T-cell (primary cell): ENCODE measurements around the gene CDK17. TPM values are rescaled to one million over a fixed set of nuclear protein-coding genes. Genes with fewer than 3 reads are reported as not detected.
"Not testable (repeated sequence)": the region's sequence is repeated elsewhere in the genome, so short reads cannot be mapped to it uniquely, and the experiment has no call there.

Experiments
- ATAC-seq, 4 experiments: fragments of 200-7000 bp in 3 of 4; fragments of 150-1000 bp in 1 of 4; cut with Tn5 transposase; replicated peaks in 1 of 4; 1 replicate in 3 of 4; 2 replicates in 1 of 4; pipeline ENCODE4 v1.10.0; 2021; ENCODE audit warnings: moderate library complexity in 3 of 4, mild to moderate bottlenecking in 2 of 4, moderate number of reproducible peaks in 1 of 4
- CTCF ChIA-PET, 2 donors: fragments of 300-600 bp; sonication (Branson Sonifier 250); formaldehyde crosslinking; loops; one replicate each; lab custom pipeline; 2022; ENCODE audit warnings: antibody characterized with exemption in 2 of 2; lab: Charles Lee
- POLR2A ChIA-PET, 2 donors: fragments of 300-600 bp; sonication (Branson Sonifier 250); formaldehyde crosslinking; loops; one replicate each; lab custom pipeline; 2022; ENCODE audit warnings: antibody characterized with exemption in 2 of 2; lab: Charles Lee
- DNase-seq, 35 experiments: peaks; one replicate each; pipeline versions ENCODE4 v3.0.0 to v3.0.0-alpha.2; 2013 to 2023
- H3K27ac ChIP-seq: one replicate; pipeline ENCODE4 v1.5.1; 2013; ENCODE audit warnings: low read length
- H3K27me3 ChIP-seq, 2 experiments: replicated peaks in 1 of 2; 1 replicate in 1 of 2; 2 replicates in 1 of 2; pipeline versions ENCODE4 v1.6.1 to v1.7.0; 2013; ENCODE audit warnings: low read length in 1 of 2, mixed read lengths in 1 of 2; ENCODE audit not compliant: control insufficient read depth in 2 of 2, insufficient read depth in 2 of 2; ENCODE audit errors: extremely low read depth in 1 of 2
- H3K36me3 ChIP-seq, 2 donors: 1 replicate in 1 of 2; 2 replicates in 1 of 2; pipeline versions ENCODE4 v1.6.1 to v1.7.0; 2013; ENCODE audit warnings: low read length in 1 of 2; ENCODE audit not compliant: control insufficient read depth in 2 of 2, insufficient read depth in 1 of 2; ENCODE audit errors: extremely low read depth in 1 of 2
- H3K4me1 ChIP-seq, 2 experiments: 1 replicate in 1 of 2; 2 replicates in 1 of 2; pipeline versions ENCODE4 v1.6.1 to v1.7.0; 2013; ENCODE audit warnings: low read length in 2 of 2, mixed read lengths in 1 of 2; ENCODE audit not compliant: insufficient read depth in 2 of 2, control insufficient read depth in 1 of 2; ENCODE audit errors: extremely low read depth in 1 of 2
- H3K4me3 ChIP-seq, 2 donors: 1 replicate in 1 of 2; 2 replicates in 1 of 2; pipeline versions ENCODE4 v1.5.1 to v1.7.0; 2013; ENCODE audit warnings: mild to moderate bottlenecking in 2 of 2, low read length in 1 of 2, moderate library complexity in 1 of 2; ENCODE audit not compliant: control insufficient read depth in 1 of 2; ENCODE audit errors: extremely low read depth in 1 of 2
- H3K9me3 ChIP-seq: 2 replicates; pipeline ENCODE4 v1.7.0; 2013
- H3K27ac Mint-ChIP-seq, 2 donors: one replicate each; pipeline ENCODE4 v1.8.0; 2020 to 2021; ENCODE audit warnings: mild to moderate bottlenecking in 2 of 2, mixed read lengths in 2 of 2
- H3K27me3 Mint-ChIP-seq, 2 donors: one replicate each; pipeline ENCODE4 v1.8.0; 2021 to 2022; ENCODE audit warnings: mixed read lengths in 2 of 2
- H3K36me3 Mint-ChIP-seq: one replicate; pipeline ENCODE4 v1.8.0; 2021; ENCODE audit warnings: mixed read lengths
- H3K4me1 Mint-ChIP-seq, 3 donors: one replicate each; pipeline ENCODE4 v1.8.0; 2020 to 2022; ENCODE audit warnings: mixed read lengths in 3 of 3, mild to moderate bottlenecking in 1 of 3
- H3K4me3 Mint-ChIP-seq, 3 donors: one replicate each; pipeline ENCODE4 v1.8.0; 2020 to 2022; ENCODE audit warnings: mild to moderate bottlenecking in 3 of 3, mixed read lengths in 3 of 3, moderate library complexity in 3 of 3
- H3K9me3 Mint-ChIP-seq, 3 donors: one replicate each; pipeline ENCODE4 v1.8.0; 2020 to 2022; ENCODE audit warnings: mixed read lengths in 3 of 3
- WGBS: methylation state at CpG from one replicate; pipeline ENCODE4 v1.1.5; 2013; ENCODE audit warnings: missing lambda C conversion rate; ENCODE audit not compliant: insufficient coverage; 5-methylcytosine and 5-hydroxymethylcytosine counted together
- total RNA-seq, 35 experiments: library from RNA in 6 of 35; stranded (reverse) in 6 of 35; fragments of 120-200 nt in 1 of 35; gene quantifications; one replicate each; pipeline versions ENCODE4 v1.2.1 to v1.2.4 and lab custom pipeline; 2013 to 2026

The CDK17 gene
- total RNA-seq, 5 donors from 2014 or later (not counting 1 experiment from before 2014, with no cell fraction given): 56.4 to 114 (median 72.2) TPM

GRCh38 chr12:96396209-96396608 lies 4.0 kb downstream of the CDK17 start:
- ChIA-PET POLR2A (interaction anchor here (0.6 to 0.7 kb wide), 3 partner anchors 87 to 559 kb away, joined by 3 to 5 read pairs (median 3); no protein-coding TSS in a partner anchor), CTCF (interaction anchor here in 1 of 2 donors (0.6 kb wide), 1 partner anchor 62 kb away, joined by 3 read pairs; no protein-coding TSS in a partner anchor)
- H3K9me3 Mint-ChIP-seq: no peaks in the 10 kb centered on the region
- peaks cover 3% of the 10 kb centered on the region for H3K36me3 Mint-ChIP-seq
- Histone ChIP-seq H3K4me1 (peaks cover 23 to 33% of the 10 kb centered on the region in 2 experiments), H3K9me3 (no peaks in the 10 kb centered on the region), H3K4me3 (no peak overlapping the region), H3K27me3 (no peaks in the 10 kb centered on the region), H3K27ac (no peak overlapping the region), H3K36me3 (no peaks in the 10 kb centered on the region)
- H3K4me3 Mint-ChIP-seq: peak overlapping the region in 2 of 3 donors; percentile 54 to 89
- no peak overlapping the region for H3K27ac Mint-ChIP-seq
- H3K27me3 Mint-ChIP-seq: no peaks in the 10 kb centered on the region
- DNase-seq: no peak
- H3K4me1 Mint-ChIP-seq: peaks cover 56 to 62% (median 60%) of the 10 kb centered on the region in 3 donors
- no peak for ATAC-seq
- WGBS: no CpG with 5 or more reads among the region's 2 CpGs

- Histone ChIP-seq H3K4me3 (no peak overlapping the region), H3K36me3 (no peaks in the 10 kb centered on the region), H3K27me3 (no peaks in the 10 kb centered on the region), H3K4me1 (peaks cover 31 to 33% of the 10 kb centered on the region in 2 experiments), H3K9me3 (no peaks in the 10 kb centered on the region), H3K27ac (no peak overlapping the region)
- CTCF ChIA-PET: interaction anchor here in 1 of 2 donors (0.5 to 0.6 kb wide), 2 partner anchors 65 to 102 kb away, joined by 3 read pairs; no protein-coding TSS in a partner anchor
- peaks cover 63 to 65% (median 64%) of the 10 kb centered on the region in 3 donors for H3K4me1 Mint-ChIP-seq
- DNase-seq (no peak), ATAC-seq (no peak)
- peaks cover 3% of the 10 kb centered on the region for H3K36me3 Mint-ChIP-seq
- H3K9me3 Mint-ChIP-seq: no peaks in the 10 kb centered on the region
- no peaks in the 10 kb centered on the region for H3K27me3 Mint-ChIP-seq
- peak overlapping the region in 1 of 3 donors; percentile 89 for H3K4me3 Mint-ChIP-seq
- WGBS: no CpG with 5 or more reads among the region's 4 CpGs
- H3K27ac Mint-ChIP-seq: peak overlapping the region in 1 of 2 donors; percentile 44
- POLR2A ChIA-PET: interaction anchor here in 1 of 2 donors (0.7 kb wide), 1 partner anchor 87 kb away, joined by 3 read pairs; no protein-coding TSS in a partner anchor
Measured at GRCh38 chr12:96395236-96395635, 5.0 kb downstream of the CDK17 start.

GRCh38 chr12:96393229-96393628 lies 7.0 kb downstream of the CDK17 start:
- not testable (repeated sequence) for H3K36me3 Mint-ChIP-seq, H3K27me3 ChIP-seq, ATAC-seq, H3K27ac ChIP-seq, H3K9me3 Mint-ChIP-seq, DNase-seq, H3K27me3 Mint-ChIP-seq, H3K36me3 ChIP-seq, H3K9me3 ChIP-seq, H3K4me3 ChIP-seq
- Mint-ChIP-seq H3K4me1 (peaks cover 69 to 75% (median 73%) of the 10 kb centered on the region in 3 donors), H3K4me3 (peak overlapping the region in 1 of 3 donors; percentile 15), H3K27ac (peak overlapping the region in 1 of 2 donors; percentile 39)
- CTCF ChIA-PET: interaction anchor here (0.6 to 1.2 kb wide), 11 partner anchors 10 to 516 kb away, joined by 3 to 6 read pairs (median 3); no protein-coding TSS in a partner anchor
- no CpG with 5 or more reads among the region's 5 CpGs for WGBS
- H3K4me1 ChIP-seq: peaks cover 29 to 39% of the 10 kb centered on the region in 2 experiments
- POLR2A ChIA-PET: interaction anchor here in 1 of 2 donors (0.6 to 1.0 kb wide), 7 partner anchors 15 to 149 kb away, joined by 3 to 5 read pairs (median 3); no protein-coding TSS in a partner anchor

- ChIA-PET POLR2A (interaction anchor here in 1 of 2 donors (0.5 kb wide), 1 partner anchor 17 kb away, joined by 3 read pairs; no protein-coding TSS in a partner anchor), CTCF (no interaction called here)
- Mint-ChIP-seq H3K4me3 (peak overlapping the region in 2 of 3 donors; percentile 15 to 21), H3K4me1 (peaks cover 68 to 76% (median 72%) of the 10 kb centered on the region in 3 donors), H3K27ac (peak overlapping the region in 1 of 2 donors; percentile 3), H3K9me3 (no peaks in the 10 kb centered on the region), H3K27me3 (no peaks in the 10 kb centered on the region), H3K36me3 (peaks cover 11% of the 10 kb centered on the region)
- no peak overlapping the region for H3K4me3 ChIP-seq
- H3K27me3 ChIP-seq: no peaks in the 10 kb centered on the region
- H3K9me3 ChIP-seq: no peaks in the 10 kb centered on the region
- peaks cover 21 to 45% of the 10 kb centered on the region in 2 experiments for H3K4me1 ChIP-seq
- no peak for DNase-seq
- ATAC-seq: no peak
- no peak overlapping the region for H3K27ac ChIP-seq
- no peaks in the 10 kb centered on the region for H3K36me3 ChIP-seq
- 90% methylated on average over 4 of the region's 5 CpGs for WGBS
Measured at GRCh38 chr12:96392397-96392796, 7.8 kb downstream of the CDK17 start.

- Mint-ChIP-seq H3K4me3 (peak overlapping the region in 1 of 3 donors; percentile 31), H3K27ac (peak overlapping the region; percentile 49 to 72), H3K9me3 (peaks cover 0 to under 1% (median under 1%) of the 10 kb centered on the region in 3 donors), H3K36me3 (peaks cover 19% of the 10 kb centered on the region), H3K27me3 (no peaks in the 10 kb centered on the region), H3K4me1 (peaks cover 75 to 88% (median 78%) of the 10 kb centered on the region in 3 donors)
- H3K27me3 ChIP-seq: no peaks in the 10 kb centered on the region
- POLR2A ChIA-PET: interaction anchor here in 1 of 2 donors (0.6 to 2.8 kb wide), 3 partner anchors 10 to 164 kb away, joined by 3 to 12 read pairs (median 7); no protein-coding TSS in a partner anchor
- H3K4me1 ChIP-seq: peaks cover 8 to 40% of the 10 kb centered on the region in 2 experiments
- CTCF ChIA-PET: interaction anchor here (0.7 to 1.8 kb wide), 3 partner anchors 10 to 129 kb away, joined by 3 to 11 read pairs (median 4); no protein-coding TSS in a partner anchor
- ATAC-seq (no peak), DNase-seq (no peak)
- WGBS: no CpG with 5 or more reads among the region's 1 CpG
- H3K4me3 ChIP-seq: no peak overlapping the region
- peaks cover 0 to 2% of the 10 kb centered on the region in 2 donors for H3K36me3 ChIP-seq
- H3K27ac ChIP-seq: no peak overlapping the region
- H3K9me3 ChIP-seq: peaks cover 2% of the 10 kb centered on the region
Measured at GRCh38 chr12:96387981-96388380, 12.3 kb downstream of the CDK17 start.

- Histone ChIP-seq H3K27me3 (no peaks in the 10 kb centered on the region), H3K36me3 (peaks cover 0 to 2% of the 10 kb centered on the region in 2 donors), H3K4me3 (no peak overlapping the region), H3K4me1 (peaks cover 2 to 39% of the 10 kb centered on the region in 2 experiments), H3K27ac (no peak overlapping the region), H3K9me3 (peaks cover 3% of the 10 kb centered on the region)
- no peak for DNase-seq
- no peaks in the 10 kb centered on the region for H3K27me3 Mint-ChIP-seq
- CTCF ChIA-PET: interaction anchor here in 1 of 2 donors (0.5 kb wide), 1 partner anchor 20 kb away, joined by 4 read pairs; no protein-coding TSS in a partner anchor
- peak overlapping the region; percentile 47 to 80 for H3K27ac Mint-ChIP-seq
- peaks cover 79 to 88% (median 80%) of the 10 kb centered on the region in 3 donors for H3K4me1 Mint-ChIP-seq
- 65% methylated on average over 2 of the region's 2 CpGs for WGBS
- peaks cover 19% of the 10 kb centered on the region for H3K36me3 Mint-ChIP-seq
- POLR2A ChIA-PET: interaction anchor here (1.2 to 2.8 kb wide), 2 partner anchors 11 to 13 kb away, joined by 3 to 12 read pairs; no protein-coding TSS in a partner anchor
- peak overlapping the region in 2 of 3 donors; percentile 1 to 28 for H3K4me3 Mint-ChIP-seq
- H3K9me3 Mint-ChIP-seq: peaks cover 0 to 3% (median 2%) of the 10 kb centered on the region in 3 donors
- ATAC-seq: peak in 2 of 4 experiments; percentile 16 to 21
Measured at GRCh38 chr12:96386794-96387193, 13.4 kb downstream of the CDK17 start.
